WTC11 (cell line): ENCODE data around the gene ARHGAP23. TPM values are rescaled to one million over a fixed set of nuclear protein-coding genes. Genes with fewer than 3 reads are reported as not detected.
A peak's percentile ranks its signal among the peaks of the same experiment; 100 is the strongest.

Experiments used
- ATAC-seq: fragments of 200-7000 bp; cut with Tn5 transposase; 2 replicates; pipeline ENCODE4 v1.10.0; 2021; ENCODE audit warnings: mild to moderate bottlenecking, moderate library complexity
- CTCF ChIA-PET: fragments of 300-600 bp; sonication (Branson Sonifier 250); formaldehyde crosslinking; loops from one replicate; lab custom pipeline; 2021; ENCODE audit warnings: antibody characterized with exemption; lab: Charles Lee
- POLR2A ChIA-PET: fragments of 350-600 bp; sonication (Branson Sonifier 250); formaldehyde crosslinking; loops from one replicate; lab custom pipeline; 2021; ENCODE audit warnings: antibody characterized with exemption; lab: Charles Lee
- DNase-seq: peaks from one replicate; pipeline ENCODE4 v3.0.0; 2021; ENCODE audit warnings: low spot score
- H3K27ac Mint-ChIP-seq: 2 replicates; pipeline ENCODE4 v1.8.0; 2021; ENCODE audit warnings: mixed read lengths
- H3K27me3 Mint-ChIP-seq: 2 replicates; pipeline ENCODE4 v1.8.0; 2021; ENCODE audit warnings: low read depth, mild to moderate bottlenecking, moderate library complexity, mixed read lengths
- H3K36me3 Mint-ChIP-seq: 2 replicates; pipeline ENCODE4 v1.8.0; 2021; ENCODE audit warnings: mixed read lengths
- H3K4me1 Mint-ChIP-seq: 2 replicates; pipeline ENCODE4 v1.8.0; 2022; ENCODE audit warnings: mixed read lengths
- H3K4me3 Mint-ChIP-seq: 2 replicates; pipeline ENCODE4 v1.8.0; 2021; ENCODE audit warnings: mild to moderate bottlenecking, moderate library complexity, mixed read lengths
- H3K9me3 Mint-ChIP-seq: 2 replicates; pipeline ENCODE4 v1.8.0; 2021; ENCODE audit warnings: mixed read lengths
- E2F4 ChIP-seq: sonication (generic); formaldehyde crosslinking; IDR thresholded peaks from 2 replicates; pipeline ENCODE4 v1.8.1; 2022; ENCODE audit warnings: low read depth, mild to moderate bottlenecking, moderate library complexity, missing genetic modification reagents, borderline replicate concordance
- FOXJ3 ChIP-seq: sonication (generic); formaldehyde crosslinking; IDR thresholded peaks from 2 replicates; pipeline ENCODE4 v1.9.0; 2021; ENCODE audit warnings: missing genetic modification reagents, mild to moderate bottlenecking, borderline replicate concordance
- FOXP1 ChIP-seq: sonication (generic); formaldehyde crosslinking; IDR thresholded peaks from 2 replicates; pipeline ENCODE4 v1.8.0; 2022; ENCODE audit warnings: missing genetic modification reagents, mild to moderate bottlenecking, moderate library complexity, borderline replicate concordance
- GTF2I ChIP-seq: fragments of 250-450 bp; sonication (Bioruptor Pico); conservative IDR thresholded peaks from 2 replicates; pipeline ENCODE4 v1.4.0; 2021; ENCODE audit warnings: mild to moderate bottlenecking
- IRF1 ChIP-seq: sonication (generic); formaldehyde crosslinking; IDR thresholded peaks from 2 replicates; pipeline ENCODE4 v1.8.0; 2023; ENCODE audit warnings: missing genetic modification reagents
- PRRX2 ChIP-seq: fragments of 250-450 bp; sonication (Bioruptor Pico); IDR thresholded peaks from 2 replicates; pipeline ENCODE4 v1.8.0; 2021; ENCODE audit warnings: mild to moderate bottlenecking
- SMAD3 ChIP-seq: sonication (generic); formaldehyde crosslinking; IDR thresholded peaks from 2 replicates; pipeline ENCODE4 v1.8.0; 2022; ENCODE audit warnings: missing genetic modification reagents, mild to moderate bottlenecking, borderline replicate concordance
- TEAD4 ChIP-seq: sonication (generic); formaldehyde crosslinking; IDR thresholded peaks from 2 replicates; pipeline ENCODE4 v1.8.0; 2022; ENCODE audit warnings: mild to moderate bottlenecking, missing genetic modification reagents
- ZMAT4 ChIP-seq: fragments of 250-450 bp; sonication (Bioruptor Pico); IDR thresholded peaks from 2 replicates; pipeline ENCODE4 v1.9.0; 2021; ENCODE audit warnings: mild to moderate bottlenecking
- ZNF263 ChIP-seq: sonication (generic); formaldehyde crosslinking; IDR thresholded peaks from 2 replicates; pipeline ENCODE4 v1.8.1; 2022; ENCODE audit warnings: low read depth, mild to moderate bottlenecking, moderate library complexity, missing genetic modification reagents
- ZNF317 ChIP-seq: sonication (generic); formaldehyde crosslinking; IDR thresholded peaks from 2 replicates; pipeline ENCODE4 v1.8.1; 2023; ENCODE audit warnings: low read depth, mild to moderate bottlenecking, moderate library complexity, missing genetic modification reagents, borderline replicate concordance
- ZNF425 ChIP-seq: fragments of 250-450 bp; sonication (Bioruptor Pico); conservative IDR thresholded peaks from 2 replicates; pipeline ENCODE4 v1.9.0; 2021; ENCODE audit warnings: mild to moderate bottlenecking
- ZNF671 ChIP-seq: fragments of 250-450 bp; sonication (Bioruptor Pico); IDR thresholded peaks from 2 replicates; pipeline ENCODE4 v1.8.0; 2021; ENCODE audit warnings: mild to moderate bottlenecking
- total RNA-seq: library from RNA; stranded (reverse); gene quantifications from 3 replicates; pipeline ENCODE4 v1.2.3, GENCODE V29; 2021
- TF ChIP-seq, protein P1 (sequence below): sonication (generic); formaldehyde crosslinking; IDR thresholded peaks from 2 replicates; pipeline ENCODE4 v1.8.0; 2022; ENCODE audit warnings: mild to moderate bottlenecking, missing genetic modification reagents

Gene ARHGAP23
- total RNA-seq, 1 experiment from 2014 or later, result 66.0 TPM

GRCh38 chr17:38543403-38544174 is 115.3 kb downstream of the ARHGAP23 start:
- ATAC-seq, result peak; percentile 51
- H3K27ac Mint-ChIP-seq, result no peak overlapping the region
- no peaks in the 10 kb centered on the region for H3K9me3 Mint-ChIP-seq

DNA sequence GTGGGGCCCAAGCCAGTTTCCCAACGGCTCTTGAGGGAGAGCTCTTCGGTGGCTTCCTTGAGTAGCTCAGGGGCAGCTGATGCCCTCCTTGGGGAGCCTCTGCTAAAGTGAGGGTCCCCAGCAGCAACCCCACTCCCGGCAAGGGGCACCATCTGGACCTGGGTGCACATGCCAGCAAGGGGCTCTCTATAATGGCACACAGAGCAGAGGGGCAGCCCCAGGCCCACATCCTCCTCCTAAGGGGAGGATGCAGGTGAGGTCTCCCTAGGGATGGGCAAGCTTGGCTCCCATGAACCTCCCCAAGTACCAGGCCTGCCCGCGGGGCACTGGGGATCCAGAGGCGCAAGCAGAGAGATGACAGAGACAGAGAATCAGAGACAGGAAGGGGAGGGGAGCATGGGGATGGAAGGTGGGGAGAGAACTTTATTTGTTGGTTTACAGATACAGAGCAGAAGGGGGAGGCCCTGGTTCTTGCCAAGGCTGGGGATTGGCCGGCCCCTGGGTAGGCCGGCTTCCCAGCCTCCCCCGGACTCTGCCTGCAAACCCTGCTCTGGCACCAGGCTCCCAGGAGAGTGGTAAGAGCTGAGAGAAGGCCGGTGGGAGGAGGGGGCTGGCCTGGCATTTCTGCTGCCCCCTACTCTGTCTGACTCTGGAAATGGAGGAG is 116.0 kb downstream of the ARHGAP23 start:
- Mint-ChIP-seq H3K27ac (no peak overlapping the region), H3K27me3 (peaks cover 2% of the 10 kb centered on the region; the same call in 1 of the 2 replicates), H3K36me3 (no peaks in the 10 kb centered on the region), H3K4me3 (no peak overlapping the region), H3K9me3 (no peaks in the 10 kb centered on the region), H3K4me1 (peaks cover 18% of the 10 kb centered on the region)
- ATAC-seq (no peak), DNase-seq (no peak)
- POLR2A ChIA-PET, result interaction anchor here (1.6 kb wide), 1 partner anchor 35 kb away, joined by 6 read pairs; no protein-coding TSS in a partner anchor
- TF ChIP-seq FOXJ3 (CRISPR knock-in tag) (no peak), PRRX2 (CRISPR knock-in tag) (no peak), ZNF317 (CRISPR knock-in tag) (no peak), ZNF671 (CRISPR knock-in tag) (no peak), SMAD3 (CRISPR knock-in tag) (no peak), E2F4 (CRISPR knock-in tag) (no peak), TEAD4 (CRISPR knock-in tag) (no peak), ZNF263 (CRISPR knock-in tag) (no peak), ZMAT4 (CRISPR knock-in tag) (no peak), IRF1 (CRISPR knock-in tag) (no peak), ZNF425 (CRISPR knock-in tag) (no peak)
- TF ChIP-seq, protein P1, sequence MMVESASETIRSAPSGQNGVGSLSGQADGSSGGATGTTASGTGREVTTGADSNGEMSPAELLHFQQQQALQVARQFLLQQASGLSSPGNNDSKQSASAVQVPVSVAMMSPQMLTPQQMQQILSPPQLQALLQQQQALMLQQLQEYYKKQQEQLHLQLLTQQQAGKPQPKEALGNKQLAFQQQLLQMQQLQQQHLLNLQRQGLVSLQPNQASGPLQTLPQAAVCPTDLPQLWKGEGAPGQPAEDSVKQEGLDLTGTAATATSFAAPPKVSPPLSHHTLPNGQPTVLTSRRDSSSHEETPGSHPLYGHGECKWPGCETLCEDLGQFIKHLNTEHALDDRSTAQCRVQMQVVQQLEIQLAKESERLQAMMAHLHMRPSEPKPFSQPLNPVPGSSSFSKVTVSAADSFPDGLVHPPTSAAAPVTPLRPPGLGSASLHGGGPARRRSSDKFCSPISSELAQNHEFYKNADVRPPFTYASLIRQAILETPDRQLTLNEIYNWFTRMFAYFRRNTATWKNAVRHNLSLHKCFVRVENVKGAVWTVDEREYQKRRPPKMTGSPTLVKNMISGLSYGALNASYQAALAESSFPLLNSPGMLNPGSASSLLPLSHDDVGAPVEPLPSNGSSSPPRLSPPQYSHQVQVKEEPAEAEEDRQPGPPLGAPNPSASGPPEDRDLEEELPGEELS, result no peak
- CTCF ChIA-PET, result interaction anchor here (0.8 to 19.6 kb wide), 14 partner anchors 10 to 191 kb away, joined by 3 to 341 read pairs (median 4); no protein-coding TSS in a partner anchor

More at GRCh38 chr17:38543403-38544174, 115.3 kb downstream of the ARHGAP23 start:
- no peak for DNase-seq
- Mint-ChIP-seq H3K4me1 (peaks cover 18% of the 10 kb centered on the region), H3K36me3 (no peaks in the 10 kb centered on the region), H3K27me3 (peaks cover 2% of the 10 kb centered on the region; the same call in 1 of the 2 replicates), H3K4me3 (no peak overlapping the region)
- ChIA-PET CTCF (interaction anchor here (0.6 to 19.6 kb wide), 17 partner anchors 9 to 192 kb away, joined by 3 to 341 read pairs (median 3); no protein-coding TSS in a partner anchor), POLR2A (no interaction called here)
- TF ChIP-seq GTF2I (CRISPR knock-in tag) (no peak), FOXP1 (CRISPR knock-in tag) (0 out of 2 replicates have a peak, but pooled peaks have one; percentile 18)
